Measurements from ENCODE around the gene MVB12B.

DNA sequence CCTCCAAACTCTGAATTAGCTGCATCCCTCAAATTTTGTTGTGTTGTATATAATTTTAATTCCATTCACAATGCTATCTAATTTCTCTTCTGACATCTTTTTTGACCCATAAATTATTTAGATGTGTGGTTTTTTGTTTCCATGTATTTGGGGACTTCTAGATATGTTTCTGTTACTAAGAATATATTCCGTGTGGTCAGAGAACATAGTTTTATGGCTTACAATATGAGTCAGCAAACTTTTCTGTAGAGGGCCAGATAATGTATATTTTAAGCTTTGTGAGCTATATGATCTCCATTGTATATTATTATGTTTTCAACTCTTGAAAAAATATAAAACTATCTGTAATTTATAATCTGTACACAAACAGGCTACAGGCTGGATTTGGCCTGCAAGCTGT is 33.4 kb downstream of the MVB12B start:
- TF ChIP-seq CTCF (IDR thresholded peaks at IDR 0.05) (no peak), POLR2A (IDR thresholded peaks at IDR 0.05) (no peak)

Measured in Peyer's patch (tissue), 4 donors.